ENCODE measurements around the gene ADARB2.

Gene ADARB2

DNA sequence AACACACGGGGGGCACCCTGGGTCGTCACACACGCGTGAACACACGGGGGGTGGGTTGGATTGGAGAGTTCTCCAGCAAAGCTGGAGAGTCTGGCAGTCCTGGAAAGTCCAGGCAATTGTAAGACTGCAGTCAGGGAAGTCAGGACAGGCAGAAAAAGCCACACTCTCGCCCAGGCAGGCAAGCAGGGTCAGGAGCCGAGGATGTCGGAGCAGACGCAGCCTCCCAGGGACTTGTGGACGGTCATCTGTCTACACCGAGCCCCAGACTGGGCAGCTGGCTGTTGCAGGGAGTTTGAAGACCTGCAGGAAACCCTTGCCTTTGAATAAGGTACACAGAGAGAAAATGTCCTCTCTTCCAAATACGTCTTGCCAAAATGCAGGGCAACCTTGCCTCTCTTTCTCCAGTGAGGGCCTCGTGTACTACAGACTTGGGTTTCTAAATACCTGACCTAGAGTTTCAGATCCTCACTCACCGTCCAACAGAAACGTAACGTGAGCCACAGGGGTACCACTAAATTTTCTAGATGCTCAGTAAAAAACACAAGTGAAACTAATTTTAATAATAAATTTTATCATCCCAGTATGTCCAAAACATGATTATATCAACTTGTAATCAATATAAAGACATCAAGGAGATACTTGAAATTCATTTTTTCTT, 176.7 kb downstream of the ADARB2 start:
- TF ChIP-seq CTCF (IDR thresholded peaks at IDR 0.05; ENCODE audit: low read depth, low read length, poor library complexity, severe bottlenecking) (no peak), EZH2phosphoT487 (IDR thresholded peaks at IDR 0.05; ENCODE audit: borderline replicate concordance, low read length) (no peak)
- no peaks in the 10 kb centered on the region for H3K9me3 ChIP-seq (ENCODE audit: control insufficient read depth, insufficient read depth, low read length)

DNA sequence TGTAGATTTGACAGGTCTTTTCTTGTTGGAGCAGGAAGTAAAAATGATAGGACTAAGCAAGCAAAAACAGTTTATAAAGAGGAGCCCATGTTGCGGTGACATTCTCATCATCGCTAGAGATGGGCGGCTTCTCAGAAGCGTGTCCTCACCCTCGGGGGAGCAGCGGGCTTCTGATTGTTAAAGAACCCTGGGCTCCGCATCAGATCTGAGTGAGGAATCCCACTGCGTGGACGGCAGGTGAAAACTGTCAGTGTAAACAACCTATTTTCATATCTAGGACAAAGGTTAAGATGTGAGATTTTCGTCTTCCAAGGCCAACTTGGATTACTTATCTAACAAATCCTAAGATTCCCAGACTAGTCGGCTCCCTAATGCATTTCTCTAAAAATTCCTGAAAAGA, 177.6 kb downstream of the ADARB2 start:
- Histone ChIP-seq H3K79me2 (ENCODE audit: control insufficient read depth, low read length) (no peaks in the 10 kb centered on the region), H3K9me2 (replicated peaks; ENCODE audit: control insufficient read depth, low read length) (no peaks in the 10 kb centered on the region), H3K4me1 (ENCODE audit: control insufficient read depth, low read length) (peaks cover 3% of the 10 kb centered on the region), H3K27me3 (ENCODE audit: control insufficient read depth, low read length) (peaks cover 5% of the 10 kb centered on the region; the same call in 1 of the 2 replicates), H3K4me3 (ENCODE audit: low read length) (no peak overlapping the region), H3F3A (ENCODE audit: control insufficient read depth, insufficient read depth) (no peaks in the 10 kb centered on the region), H4K20me1 (ENCODE audit: control insufficient read depth, insufficient read depth, low read depth, low read length) (no peaks in the 10 kb centered on the region), H3K27ac (ENCODE audit: low read depth, low read length) (no peak overlapping the region), H3K9me3 (ENCODE audit: control insufficient read depth, insufficient read depth, low read length) (no peaks in the 10 kb centered on the region), H3K4me2 (ENCODE audit: low read length) (no peak overlapping the region), H3K36me3 (ENCODE audit: control insufficient read depth, low read length) (no peaks in the 10 kb centered on the region)
- TF ChIP-seq EZH2phosphoT487 (IDR thresholded peaks at IDR 0.05; ENCODE audit: borderline replicate concordance, low read length) (no peak), CTCF (IDR thresholded peaks at IDR 0.05; ENCODE audit: low read depth, low read length, poor library complexity, severe bottlenecking) (no peak)

More for the DNA sequence above, 176.7 kb downstream of the ADARB2 start:
- H3K79me2 ChIP-seq (ENCODE audit: control insufficient read depth, low read length), result no peaks in the 10 kb centered on the region
- H3K4me2 ChIP-seq (ENCODE audit: low read length), result no peak overlapping the region
- H3K36me3 ChIP-seq (ENCODE audit: control insufficient read depth, low read length), result no peaks in the 10 kb centered on the region
- peaks cover 5% of the 10 kb centered on the region; the same call in 1 of the 2 replicates for H3K27me3 ChIP-seq (ENCODE audit: control insufficient read depth, low read length)
- no peak overlapping the region for H3K27ac ChIP-seq (ENCODE audit: low read depth, low read length)
- H3K4me3 ChIP-seq (ENCODE audit: low read length), result no peak overlapping the region
- H3K9me2 ChIP-seq (replicated peaks; ENCODE audit: control insufficient read depth, low read length), result no peaks in the 10 kb centered on the region
- no peaks in the 10 kb centered on the region for H4K20me1 ChIP-seq (ENCODE audit: control insufficient read depth, insufficient read depth, low read depth, low read length)
- H3F3A ChIP-seq (ENCODE audit: control insufficient read depth, insufficient read depth), result no peaks in the 10 kb centered on the region
- H3K4me1 ChIP-seq (ENCODE audit: control insufficient read depth, low read length), result peaks cover 6% of the 10 kb centered on the region

- H3K9me2 ChIP-seq (replicated peaks; ENCODE audit: control insufficient read depth, low read length), result no peaks in the 10 kb centered on the region
- no peaks in the 10 kb centered on the region for H3K79me2 ChIP-seq (ENCODE audit: control insufficient read depth, low read length)
- H3K4me1 ChIP-seq (ENCODE audit: control insufficient read depth, low read length), result peaks cover 3% of the 10 kb centered on the region
- no peak for TF ChIP-seq EZH2phosphoT487 (IDR thresholded peaks at IDR 0.05; ENCODE audit: borderline replicate concordance, low read length)
- TF ChIP-seq CTCF (IDR thresholded peaks at IDR 0.05; ENCODE audit: low read depth, low read length, poor library complexity, severe bottlenecking), result no peak
- no peak overlapping the region for H3K27ac ChIP-seq (ENCODE audit: low read depth, low read length)
- H4K20me1 ChIP-seq (ENCODE audit: control insufficient read depth, insufficient read depth, low read depth, low read length), result no peaks in the 10 kb centered on the region
- no peaks in the 10 kb centered on the region for H3F3A ChIP-seq (ENCODE audit: control insufficient read depth, insufficient read depth)
- H3K4me3 ChIP-seq (ENCODE audit: low read length), result no peak overlapping the region
- no peak overlapping the region for H3K4me2 ChIP-seq (ENCODE audit: low read length)
- peaks cover 5% of the 10 kb centered on the region; the same call in 1 of the 2 replicates for H3K27me3 ChIP-seq (ENCODE audit: control insufficient read depth, low read length)
- H3K9me3 ChIP-seq (ENCODE audit: control insufficient read depth, insufficient read depth, low read length), result no peaks in the 10 kb centered on the region
- no peaks in the 10 kb centered on the region for H3K36me3 ChIP-seq (ENCODE audit: control insufficient read depth, low read length)
These were observed 178.0 kb downstream of the ADARB2 start for GRCh38 chr10:1559311-1559710.

All from DOHH2 (cell line).